Measurements from ENCODE around the gene JOSD2. TPM values are rescaled to one million over a fixed set of nuclear protein-coding genes. Genes with fewer than 3 reads are reported as not detected.
A peak's percentile ranks its signal among the peaks of the same experiment; 100 is the strongest.

JOSD2 gene
- total and polyA plus RNA-seq, 9 of the 15 experiments (the other 6 are each of a cell fraction or from before 2014, with no cell fraction given) = 0.06 to 14.4 (median 3.1) TPM

GRCh38 chr19:50500060-50500752, 10.8 kb downstream of the JOSD2 start (continued):
- peak; percentile 94 for TF ChIP-seq MEF2A (IDR thresholded peaks at IDR 0.05; ENCODE audit: control insufficient read depth, low read depth, low read length)

GRCh38 chr19:50498219-50499056, 12.6 kb downstream of the JOSD2 start:
- Histone ChIP-seq H3K27ac (ENCODE audit: extremely low read depth, low read depth, low read length) (no peak overlapping the region), H3K4me2 (ENCODE audit: insufficient read depth, low read length) (no peak overlapping the region), H3K9me1 (ENCODE audit: control insufficient read depth, insufficient read depth, low read length) (no peaks in the 10 kb centered on the region), H3K36me3 (ENCODE audit: control insufficient read depth, insufficient read depth, low read length) (no peaks in the 10 kb centered on the region), H3K9ac (ENCODE audit: insufficient read depth in 1 of 2, low read depth in 2 of 2, low read length in 2 of 2) (no peak overlapping the region), H4K20me1 (replicated peaks; ENCODE audit: control insufficient read depth, insufficient read depth, low read length) (no peaks in the 10 kb centered on the region), H3K27me3 (ENCODE audit: control insufficient read depth in 2 of 2, insufficient read depth in 2 of 2, low read length in 2 of 2) (no peaks in the 10 kb centered on the region), H2AFZ (ENCODE audit: low read depth, low read length) (no peak overlapping the region), H3K79me2 (ENCODE audit: control insufficient read depth, insufficient read depth, low read length) (no peaks in the 10 kb centered on the region), H3K4me3 (no peak overlapping the region), H3K9me3 (replicated peaks; ENCODE audit: control insufficient read depth, insufficient read depth, low read depth, low read length) (no peaks in the 10 kb centered on the region), H3K4me1 (replicated peaks in 1 of 2; ENCODE audit: control insufficient read depth in 2 of 2, insufficient read depth in 2 of 2, low read length in 2 of 2) (peaks cover 0 to 29% of the 10 kb centered on the region in 2 experiments; a peak in 3 of 5 replicates)
- no peak for DNase-seq (ENCODE audit: extremely low read depth in 1 of 4, low spot score in 3 of 4)
- BruUV-seq (replicated peaks) = no TSS peak
- intact Hi-C loops (cut with micrococcal nuclease) = no loop called here
- ChIA-PET POLR2A (no interaction called here), CTCF (ENCODE audit: low intra/inter-chr PET ratio) (no interaction called here)
- 25% methylated on average over 7 of the region's 11 CpGs for WGBS (ENCODE audit: insufficient coverage, low coverage, missing lambda C conversion rate)
- ATAC-seq = no peak
- no peak for FAIRE-seq
- in situ Hi-C loops (cut with MboI) = no loop called here
- TF ChIP-seq NR2F6 (CRISPR knock-in tag; IDR thresholded peaks at IDR 0.05) (no peak), POLR2AphosphoS2 (IDR thresholded peaks at IDR 0.05; ENCODE audit: low read length) (no peak), SUPT5H (IDR thresholded peaks at IDR 0.05) (no peak), HDAC1 (IDR thresholded peaks at IDR 0.05) (peak in 1 of 2 experiments; percentile 34; a peak in 1 of 4 replicates), ZBTB17 (CRISPR knock-in tag; IDR thresholded peaks at IDR 0.05) (no peak), GTF3C2 (IDR thresholded peaks at IDR 0.05; ENCODE audit: borderline replicate concordance, extremely low read depth, insufficient read length) (no peak), ZNF668 (CRISPR knock-in tag; IDR thresholded peaks at IDR 0.05) (no peak), GATAD2A (IDR thresholded peaks at IDR 0.05) (0 out of 2 replicates have a peak, but pooled peaks have one; percentile 39), BCOR (IDR thresholded peaks at IDR 0.05) (peak; percentile 62; the same call in 1 of the 2 replicates), KDM1A (IDR thresholded peaks at IDR 0.05) (peak; percentile 7 to 35; a peak in 1 of 4 replicates), NKRF (IDR thresholded peaks at IDR 0.05; ENCODE audit: borderline replicate concordance) (peak; percentile 45; the same call in 1 of the 2 replicates), PHF20 (IDR thresholded peaks at IDR 0.05; ENCODE audit: partially characterized antibody) (peak; percentile 69), CBFB (CRISPR knock-in tag; IDR thresholded peaks at IDR 0.05) (no peak), TARDBP (IDR thresholded peaks at IDR 0.05) (no peak), SP2 (IDR thresholded peaks at IDR 0.05; ENCODE audit: extremely low read depth, low read depth, low read length, poor library complexity, severe bottlenecking) (no peak)
